Measurements from ENCODE around the gene KCNK17.

The KCNK17 gene

DNA sequence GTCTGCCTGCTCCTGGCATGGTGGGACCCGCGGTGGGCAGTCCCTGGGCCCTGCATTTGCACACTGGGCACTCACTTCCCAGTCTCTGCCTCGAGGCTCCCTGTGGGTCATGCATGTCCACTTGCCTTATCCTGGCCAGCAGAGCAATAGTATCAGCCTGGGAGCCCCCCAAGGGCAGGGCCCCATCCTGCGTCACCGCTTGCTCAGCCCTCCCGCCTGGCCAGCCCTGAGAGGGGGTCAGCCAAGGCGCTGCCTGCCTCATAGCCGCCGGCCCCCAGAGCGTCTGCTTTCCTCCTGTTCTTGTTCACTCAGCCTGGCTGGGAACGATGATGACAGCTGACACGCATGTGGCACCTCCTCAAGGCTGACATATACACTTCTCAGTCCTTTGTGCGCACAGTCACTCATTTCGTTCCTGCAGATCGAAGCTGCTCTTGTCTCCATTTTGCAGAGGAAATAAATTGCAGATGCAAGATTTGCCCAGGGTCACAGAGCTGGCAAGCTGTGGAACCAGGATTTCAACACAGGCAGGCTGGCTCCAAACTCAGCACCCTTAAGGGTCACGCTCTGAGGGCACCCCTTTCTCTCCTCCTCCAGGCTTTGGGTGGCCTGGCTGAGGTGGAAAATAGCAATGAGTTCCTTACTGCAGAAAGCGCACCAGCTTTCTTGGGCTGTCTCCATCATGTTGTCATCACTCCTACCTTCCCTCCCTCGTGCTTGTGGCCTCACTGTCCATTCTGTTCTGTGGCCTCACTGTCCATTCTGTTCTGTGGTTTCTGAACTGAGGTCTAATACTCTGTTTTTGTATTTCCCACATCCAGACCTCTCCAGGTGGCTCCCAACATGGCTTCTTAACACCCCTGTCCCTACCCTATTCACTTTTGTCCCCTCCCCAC, 17.2 kb downstream of the KCNK17 start:
- H3F3A ChIP-seq (ENCODE audit: low read depth): no peaks in the 10 kb centered on the region
- no peaks in the 10 kb centered on the region for H3K36me3 ChIP-seq (ENCODE audit: insufficient read depth, low read length)
- no peak overlapping the region for H3K4me3 ChIP-seq (ENCODE audit: low read length, poor library complexity, severe bottlenecking)
- no peak overlapping the region for H2AFZ ChIP-seq (ENCODE audit: low read length)
- no peaks in the 10 kb centered on the region for H3K9me2 ChIP-seq (replicated peaks; ENCODE audit: low read depth, low read length)
- no peak for TF ChIP-seq EZH2phosphoT487 (IDR thresholded peaks at IDR 0.05; ENCODE audit: borderline replicate concordance)
- TF ChIP-seq, protein P1, sequence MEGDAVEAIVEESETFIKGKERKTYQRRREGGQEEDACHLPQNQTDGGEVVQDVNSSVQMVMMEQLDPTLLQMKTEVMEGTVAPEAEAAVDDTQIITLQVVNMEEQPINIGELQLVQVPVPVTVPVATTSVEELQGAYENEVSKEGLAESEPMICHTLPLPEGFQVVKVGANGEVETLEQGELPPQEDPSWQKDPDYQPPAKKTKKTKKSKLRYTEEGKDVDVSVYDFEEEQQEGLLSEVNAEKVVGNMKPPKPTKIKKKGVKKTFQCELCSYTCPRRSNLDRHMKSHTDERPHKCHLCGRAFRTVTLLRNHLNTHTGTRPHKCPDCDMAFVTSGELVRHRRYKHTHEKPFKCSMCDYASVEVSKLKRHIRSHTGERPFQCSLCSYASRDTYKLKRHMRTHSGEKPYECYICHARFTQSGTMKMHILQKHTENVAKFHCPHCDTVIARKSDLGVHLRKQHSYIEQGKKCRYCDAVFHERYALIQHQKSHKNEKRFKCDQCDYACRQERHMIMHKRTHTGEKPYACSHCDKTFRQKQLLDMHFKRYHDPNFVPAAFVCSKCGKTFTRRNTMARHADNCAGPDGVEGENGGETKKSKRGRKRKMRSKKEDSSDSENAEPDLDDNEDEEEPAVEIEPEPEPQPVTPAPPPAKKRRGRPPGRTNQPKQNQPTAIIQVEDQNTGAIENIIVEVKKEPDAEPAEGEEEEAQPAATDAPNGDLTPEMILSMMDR (conservative IDR thresholded peaks at IDR 0.05; ENCODE audit: low read length): no peak
- H3K4me2 ChIP-seq (ENCODE audit: low read depth, low read length, poor library complexity, severe bottlenecking): no peak overlapping the region
- no peaks in the 10 kb centered on the region for H4K20me1 ChIP-seq (ENCODE audit: insufficient read depth, low read length, poor library complexity, severe bottlenecking)
- no peaks in the 10 kb centered on the region for H3K4me1 ChIP-seq (ENCODE audit: insufficient read depth, low read length, poor library complexity, severe bottlenecking)
- H3K79me2 ChIP-seq (ENCODE audit: insufficient read depth, low read length): no peaks in the 10 kb centered on the region
- no peaks in the 10 kb centered on the region for H3K9me3 ChIP-seq (ENCODE audit: insufficient read depth, low read depth, low read length)
- H3K9ac ChIP-seq (ENCODE audit: low read depth, low read length, poor library complexity, severe bottlenecking): no peak overlapping the region
- H3K27me3 ChIP-seq (ENCODE audit: insufficient read depth, low read length, poor library complexity, severe bottlenecking): no peaks in the 10 kb centered on the region

DNA sequence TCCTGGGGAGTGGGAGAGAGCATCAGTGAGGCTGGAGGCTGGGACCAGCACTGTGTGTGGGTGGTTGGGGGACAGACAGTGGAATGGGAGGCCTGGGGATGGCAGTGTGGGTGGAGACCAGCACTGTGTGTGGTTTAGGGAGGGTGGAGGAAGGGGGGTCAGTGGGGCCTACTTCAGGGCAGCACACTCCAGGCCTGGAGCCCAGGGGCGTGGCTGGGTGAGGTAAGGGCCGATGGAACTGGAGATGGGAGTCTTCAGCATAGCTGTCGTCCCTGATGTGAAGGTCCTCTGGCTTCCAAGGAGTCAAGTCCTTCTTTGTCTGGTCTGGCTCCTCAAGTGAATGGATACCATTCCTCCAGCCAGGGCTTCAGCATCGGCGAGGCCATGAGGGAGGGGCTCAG, 18.6 kb downstream of the KCNK17 start:
- H3K4me1 ChIP-seq (ENCODE audit: insufficient read depth, low read length, poor library complexity, severe bottlenecking): no peaks in the 10 kb centered on the region
- H4K20me1 ChIP-seq (ENCODE audit: insufficient read depth, low read length, poor library complexity, severe bottlenecking): no peaks in the 10 kb centered on the region
- H3K36me3 ChIP-seq (ENCODE audit: insufficient read depth, low read length): no peaks in the 10 kb centered on the region
- no peak overlapping the region for H3K9ac ChIP-seq (ENCODE audit: low read depth, low read length, poor library complexity, severe bottlenecking)
- no peak overlapping the region for H3K4me3 ChIP-seq (ENCODE audit: low read length, poor library complexity, severe bottlenecking)
- H2AFZ ChIP-seq (ENCODE audit: low read length): no peak overlapping the region
- H3F3A ChIP-seq (ENCODE audit: low read depth): no peaks in the 10 kb centered on the region
- H3K9me2 ChIP-seq (replicated peaks; ENCODE audit: low read depth, low read length): no peaks in the 10 kb centered on the region
- no peaks in the 10 kb centered on the region for H3K79me2 ChIP-seq (ENCODE audit: insufficient read depth, low read length)
- TF ChIP-seq EZH2phosphoT487 (IDR thresholded peaks at IDR 0.05; ENCODE audit: borderline replicate concordance): no peak
- no peaks in the 10 kb centered on the region for H3K9me3 ChIP-seq (ENCODE audit: insufficient read depth, low read depth, low read length)
- H3K4me2 ChIP-seq (ENCODE audit: low read depth, low read length, poor library complexity, severe bottlenecking): no peak overlapping the region
- H3K27me3 ChIP-seq (ENCODE audit: insufficient read depth, low read length, poor library complexity, severe bottlenecking): no peaks in the 10 kb centered on the region

DNA sequence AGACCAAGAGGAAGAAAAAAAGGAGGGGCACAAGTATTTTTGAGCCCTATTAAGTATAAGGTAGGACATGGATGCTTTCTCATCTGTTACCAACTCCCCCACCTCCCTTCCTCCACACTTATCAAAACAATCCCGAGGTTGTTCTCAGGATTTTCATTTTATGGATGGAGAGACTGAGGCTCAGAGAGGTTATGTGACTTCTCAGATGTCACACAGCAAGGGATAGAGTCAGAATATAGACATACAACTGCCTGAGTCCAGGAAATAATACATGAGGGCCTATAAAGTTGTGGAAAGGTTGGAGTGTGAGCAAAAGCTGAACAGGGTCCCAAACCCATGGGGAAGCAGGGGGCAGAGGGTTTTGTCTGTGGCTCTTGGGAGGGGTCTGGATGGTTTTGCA, 19.3 kb downstream of the KCNK17 start:
- H4K20me1 ChIP-seq (ENCODE audit: insufficient read depth, low read length, poor library complexity, severe bottlenecking): no peaks in the 10 kb centered on the region
- no peaks in the 10 kb centered on the region for H3K9me3 ChIP-seq (ENCODE audit: insufficient read depth, low read depth, low read length)
- H3K79me2 ChIP-seq (ENCODE audit: insufficient read depth, low read length): no peaks in the 10 kb centered on the region
- H2AFZ ChIP-seq (ENCODE audit: low read length): no peak overlapping the region
- H3K36me3 ChIP-seq (ENCODE audit: insufficient read depth, low read length): no peaks in the 10 kb centered on the region
- H3K9ac ChIP-seq (ENCODE audit: low read depth, low read length, poor library complexity, severe bottlenecking): no peak overlapping the region
- no peak overlapping the region for H3K4me3 ChIP-seq (ENCODE audit: low read length, poor library complexity, severe bottlenecking)
- H3K4me1 ChIP-seq (ENCODE audit: insufficient read depth, low read length, poor library complexity, severe bottlenecking): peaks cover 1% of the 10 kb centered on the region
- H3K9me2 ChIP-seq (replicated peaks; ENCODE audit: low read depth, low read length): no peaks in the 10 kb centered on the region
- H3K27me3 ChIP-seq (ENCODE audit: insufficient read depth, low read length, poor library complexity, severe bottlenecking): no peaks in the 10 kb centered on the region
- TF ChIP-seq, protein P1 (conservative IDR thresholded peaks at IDR 0.05; ENCODE audit: low read length): no peak
- no peak overlapping the region for H3K4me2 ChIP-seq (ENCODE audit: low read depth, low read length, poor library complexity, severe bottlenecking)
- no peaks in the 10 kb centered on the region for H3F3A ChIP-seq (ENCODE audit: low read depth)

DNA sequence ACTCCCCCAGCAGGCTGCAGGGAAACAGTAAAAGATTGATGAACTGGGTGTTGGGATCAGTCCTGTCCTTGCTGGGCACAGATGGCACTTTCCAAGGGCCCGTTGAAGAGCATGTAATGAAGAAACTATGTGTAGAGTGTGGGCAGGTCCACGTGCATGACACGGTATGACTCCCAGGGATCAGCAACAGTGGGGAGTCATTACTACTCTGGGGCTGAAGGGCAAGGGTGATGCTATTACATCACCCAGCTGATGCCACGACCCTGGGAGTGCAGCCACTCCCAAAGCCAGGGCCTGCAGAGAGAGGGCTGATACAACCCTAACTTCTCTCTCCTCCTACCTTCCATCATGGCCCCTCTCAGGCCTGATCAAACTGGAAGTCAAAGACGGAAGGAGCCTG, 20.1 kb downstream of the KCNK17 start:
- H3K4me2 ChIP-seq (ENCODE audit: low read depth, low read length, poor library complexity, severe bottlenecking): no peak overlapping the region
- no peaks in the 10 kb centered on the region for H3K36me3 ChIP-seq (ENCODE audit: insufficient read depth, low read length)
- TF ChIP-seq EZH2phosphoT487 (IDR thresholded peaks at IDR 0.05; ENCODE audit: borderline replicate concordance): no peak
- TF ChIP-seq, protein P1 (conservative IDR thresholded peaks at IDR 0.05; ENCODE audit: low read length): no peak
- no peak overlapping the region for H2AFZ ChIP-seq (ENCODE audit: low read length)
- H3K9me3 ChIP-seq (ENCODE audit: insufficient read depth, low read depth, low read length): no peaks in the 10 kb centered on the region
- no peak overlapping the region for H3K9ac ChIP-seq (ENCODE audit: low read depth, low read length, poor library complexity, severe bottlenecking)
- H3F3A ChIP-seq (ENCODE audit: low read depth): no peaks in the 10 kb centered on the region
- H3K27me3 ChIP-seq (ENCODE audit: insufficient read depth, low read length, poor library complexity, severe bottlenecking): no peaks in the 10 kb centered on the region
- no peaks in the 10 kb centered on the region for H3K9me2 ChIP-seq (replicated peaks; ENCODE audit: low read depth, low read length)
- no peaks in the 10 kb centered on the region for H3K79me2 ChIP-seq (ENCODE audit: insufficient read depth, low read length)
- peaks cover 6% of the 10 kb centered on the region for H3K4me1 ChIP-seq (ENCODE audit: insufficient read depth, low read length, poor library complexity, severe bottlenecking)
- no peak overlapping the region for H3K4me3 ChIP-seq (ENCODE audit: low read length, poor library complexity, severe bottlenecking)
- H4K20me1 ChIP-seq (ENCODE audit: insufficient read depth, low read length, poor library complexity, severe bottlenecking): no peaks in the 10 kb centered on the region
